ENCODE measurements around the gene PIK3CG. TPM values are rescaled to one million over a fixed set of nuclear protein-coding genes. Genes with fewer than 3 reads are reported as not detected.

PIK3CG gene
- total and polyA plus RNA-seq, 10 of the 15 experiments (the other 5 are each of a cell fraction or from before 2014, with no cell fraction given): 0.79 to 7.6 (median 5.2) TPM

DNA sequence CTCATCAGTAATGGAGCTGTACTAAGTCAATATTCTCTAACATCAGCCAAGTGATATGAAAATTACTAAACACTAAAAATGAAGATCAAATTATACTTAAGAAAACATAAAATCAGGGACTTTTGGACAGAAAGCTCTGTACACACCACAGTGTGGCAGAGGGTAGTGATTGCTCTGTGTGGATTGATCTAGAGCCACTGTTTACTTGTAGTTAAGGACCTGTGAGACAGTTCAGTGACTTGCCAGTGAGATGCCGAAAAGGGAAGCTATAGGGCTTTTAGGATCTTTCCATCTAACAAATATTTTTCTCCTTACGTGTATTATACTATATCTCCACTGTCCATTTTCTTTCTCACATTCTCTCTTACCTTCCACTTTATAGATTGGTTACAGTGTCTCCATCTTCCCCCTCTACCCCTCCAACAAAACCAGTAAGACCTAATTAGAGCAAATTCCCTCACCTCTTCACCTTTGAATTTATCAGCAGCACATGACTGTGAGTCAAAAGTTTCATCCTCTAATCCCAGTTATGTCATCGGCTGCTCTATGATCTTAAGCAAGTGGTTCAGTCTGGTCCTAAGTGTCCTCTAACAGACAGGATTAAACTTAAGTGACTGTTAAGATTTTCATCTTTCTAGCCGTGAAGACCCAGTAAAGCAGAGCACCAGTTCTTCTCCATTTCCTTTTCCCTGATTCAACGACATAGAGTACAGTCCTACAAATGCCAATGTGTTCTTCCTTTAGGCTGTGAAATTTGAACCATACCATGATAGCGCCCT, 6.9 kb downstream of the PIK3CG start (continued):
- TF ChIP-seq CUX1 (IDR thresholded peaks at IDR 0.05; ENCODE audit: insufficient replicate concordance, low read depth, low read length) (no peak), PKNOX1 (IDR thresholded peaks at IDR 0.05) (no peak), EP300 (IDR thresholded peaks at IDR 0.05; ENCODE audit: borderline replicate concordance in 1 of 2, control insufficient read depth in 1 of 2, low read depth in 2 of 2, low read length in 2 of 2) (0 out of 4 replicates have a peak, but pooled peaks have one; percentile 16 to 50), ZNF217 (IDR thresholded peaks at IDR 0.05) (no peak)
